Keratinocyte (primary cell): ENCODE data around the gene NGFR. TPM values are rescaled to one million over a fixed set of nuclear protein-coding genes. Genes with fewer than 3 reads are reported as not detected.

ENCODE experiments used
- DNase-seq: peaks from one replicate; pipeline ENCODE4 v3.0.0-alpha.2; 2011; ENCODE audit warnings: low read depth, missing footprints, low spot score
- FAIRE-seq: peaks from 2 replicates; lab custom pipeline; 2011; peaks lifted over from hg19 to GRCh38; lab: Jason Lieb, UNC
- H2AFZ ChIP-seq: 2 replicates; pipeline ENCODE4 v1.6.0; 2012; ENCODE audit warnings: low read length, control low read depth, inconsistent platforms; ENCODE audit not compliant: control insufficient read depth
- H3K27ac ChIP-seq: 2 replicates; pipeline ENCODE4 v1.5.1; 2011; ENCODE audit warnings: low read length; ENCODE audit not compliant: control insufficient read depth, insufficient read depth
- H3K27me3 ChIP-seq: 3 replicates; pipeline ENCODE4 v1.6.0; 2011; ENCODE audit warnings: low read length; ENCODE audit not compliant: control insufficient read depth, insufficient read depth; ENCODE audit errors: extremely low read depth
- H3K36me3 ChIP-seq, 2 experiments: 2 replicates in 1 of 2; 3 replicates in 1 of 2; pipeline ENCODE4 v1.5.1; 2011; ENCODE audit warnings: low read length in 2 of 2, mild to moderate bottlenecking in 1 of 2; ENCODE audit not compliant: control insufficient read depth in 2 of 2, insufficient read depth in 2 of 2; ENCODE audit errors: extremely low read depth in 1 of 2
- H3K4me1 ChIP-seq: 3 replicates; pipeline ENCODE4 v1.5.1; 2011; ENCODE audit warnings: low read length; ENCODE audit not compliant: control insufficient read depth, insufficient read depth; ENCODE audit errors: extremely low read depth
- H3K4me2 ChIP-seq: 3 replicates; pipeline ENCODE4 v1.6.0; 2011; ENCODE audit warnings: low read depth, low read length; ENCODE audit not compliant: control insufficient read depth, insufficient read depth; ENCODE audit errors: extremely low read depth
- H3K4me3 ChIP-seq, 3 experiments: fragments of 200-600 bp in 1 of 3; sonication (generic) in 1 of 3; 2 replicates in 2 of 3; 3 replicates in 1 of 3; pipeline ENCODE4 v1.5.1; 2011 to 2016; ENCODE audit warnings: low read length in 3 of 3, mild to moderate bottlenecking in 3 of 3, control low read depth in 2 of 3, inconsistent platforms in 1 of 3, low read depth in 1 of 3, mixed read lengths in 1 of 3, mixed run types in 1 of 3, moderate library complexity in 1 of 3; ENCODE audit not compliant: control insufficient read depth in 2 of 3, insufficient read depth in 2 of 3; ENCODE audit errors: extremely low read depth in 1 of 3
- H3K79me2 ChIP-seq: 2 replicates; pipeline ENCODE4 v1.6.0; 2012; ENCODE audit warnings: low read length; ENCODE audit not compliant: control insufficient read depth, insufficient read depth
- H3K9ac ChIP-seq: 3 replicates; pipeline ENCODE4 v1.6.0; 2011; ENCODE audit warnings: low read length; ENCODE audit not compliant: control insufficient read depth, insufficient read depth; ENCODE audit errors: extremely low read depth
- H3K9me1 ChIP-seq: 3 replicates; pipeline ENCODE4 v1.6.0; 2011; ENCODE audit warnings: low read length; ENCODE audit not compliant: control insufficient read depth, insufficient read depth; ENCODE audit errors: extremely low read depth
- H3K9me3 ChIP-seq: 2 replicates; pipeline ENCODE4 v1.5.1; 2012; ENCODE audit warnings: low read depth, low read length; ENCODE audit not compliant: control insufficient read depth
- H4K20me1 ChIP-seq: 3 replicates; pipeline ENCODE4 v1.6.0; 2011; ENCODE audit warnings: low read length; ENCODE audit not compliant: control insufficient read depth, insufficient read depth; ENCODE audit errors: extremely low read depth
- CTCF ChIP-seq, 3 experiments: IDR thresholded peaks in 1 of 3; conservative IDR thresholded peaks in 1 of 3; optimal IDR thresholded peaks in 1 of 3; 2 replicates in 2 of 3; 3 replicates in 1 of 3; pipeline versions ENCODE3 to v1.5.1; 2011; ENCODE audit warnings: low read length in 3 of 3, mild to moderate bottlenecking in 3 of 3, moderate library complexity in 2 of 3, control low read depth in 1 of 3, inconsistent platforms in 1 of 3; ENCODE audit not compliant: insufficient read depth in 2 of 3; ENCODE audit errors: extremely low read depth in 1 of 3
- EZH2 ChIP-seq: IDR thresholded peaks from one replicate; pipeline ENCODE4 v1.6.1; 2012; ENCODE audit warnings: inconsistent platforms, mild to moderate bottlenecking, low read length, moderate library complexity
- dilution Hi-C: fragments of 300-500 bp; cut with MboI; formaldehyde crosslinking; loops from one replicate; pipeline ENCODE4 v1.7.0; 2020; ENCODE audit warnings: low sequenced_read_pairs; ENCODE audit not compliant: extremely low pct_ligation_motif_present
- polyA plus RNA-seq, 5 experiments: library from polyadenylated mRNA; depleted of rRNA in 3 of 5; stranded (reverse) in 3 of 5; stranded (forward) in 1 of 5; unstranded in 1 of 5; fragments of >200 nt; gene quantifications; 1 replicate in 1 of 5; 2 replicates in 3 of 5; 3 replicates in 1 of 5; pipeline versions ENCODE4 v1.2.1 to v1.2.3, GENCODE V29; 2011 to 2012; ENCODE audit warnings: missing spikeins in 2 of 5, low read depth in 1 of 5, low replicate concordance in 1 of 5

Gene NGFR
- polyA plus RNA-seq, 1 donor (not counting 4 experiments of a cell fraction or from before 2014, with no cell fraction given), result 1.7 TPM

- TF ChIP-seq EZH2 (no peak), CTCF (optimal IDR thresholded peaks at IDR 0.05 in 1 of 3, IDR thresholded peaks at IDR 0.05 in 1 of 3, conservative IDR thresholded peaks at IDR 0.05 in 1 of 3; ENCODE audit: extremely low read depth in 1 of 3, insufficient read depth in 2 of 3, low read length in 3 of 3) (peak in 2 of 3 experiments; percentile 21 to 26)
- no peaks in the 10 kb centered on the region for H3K79me2 ChIP-seq
- peak overlapping the region; percentile 91 for H3K4me2 ChIP-seq
- dilution Hi-C loops, result no loop called here
- H3K9me1 ChIP-seq, result no peaks in the 10 kb centered on the region
- H3K27me3 ChIP-seq, result peaks cover 24% of the 10 kb centered on the region
- H4K20me1 ChIP-seq, result no peaks in the 10 kb centered on the region
- H2AFZ ChIP-seq, result no peak overlapping the region
- no peak overlapping the region for H3K4me3 ChIP-seq
- peaks cover 29% of the 10 kb centered on the region for H3K4me1 ChIP-seq
- FAIRE-seq (no peak), DNase-seq (no peak)
- no peaks in the 10 kb centered on the region for H3K36me3 ChIP-seq
- no peaks in the 10 kb centered on the region for H3K9me3 ChIP-seq
- no peak overlapping the region for H3K9ac ChIP-seq
- no peak overlapping the region for H3K27ac ChIP-seq
Measured at GRCh38 chr17:49498029-49498615, 3.0 kb downstream of the NGFR start.

GRCh38 chr17:49501496-49501895 is 6.4 kb downstream of the NGFR start:
- no peaks in the 10 kb centered on the region for H3K9me3 ChIP-seq
- FAIRE-seq (peak; percentile 95), DNase-seq (no peak)
- H3K4me1 ChIP-seq, result peaks cover 23% of the 10 kb centered on the region
- no peaks in the 10 kb centered on the region for H3K79me2 ChIP-seq
- no peak overlapping the region for H3K9ac ChIP-seq
- TF ChIP-seq EZH2, result no peak
- TF ChIP-seq CTCF (optimal IDR thresholded peaks at IDR 0.05 in 1 of 3, IDR thresholded peaks at IDR 0.05 in 1 of 3, conservative IDR thresholded peaks at IDR 0.05 in 1 of 3; ENCODE audit: extremely low read depth in 1 of 3, insufficient read depth in 2 of 3, low read length in 3 of 3), result no peak
- H3K9me1 ChIP-seq, result no peaks in the 10 kb centered on the region
- dilution Hi-C loops, result loop anchor here (5.0 kb wide), 1 partner anchor 64 kb away; no protein-coding TSS in a partner anchor
- no peak overlapping the region for H3K27ac ChIP-seq
- H3K27me3 ChIP-seq, result peaks cover 14% of the 10 kb centered on the region
- peak overlapping the region; percentile 50 for H3K4me2 ChIP-seq
- no peak overlapping the region for H3K4me3 ChIP-seq
- H3K36me3 ChIP-seq, result no peaks in the 10 kb centered on the region
- no peaks in the 10 kb centered on the region for H4K20me1 ChIP-seq
- H2AFZ ChIP-seq, result no peak overlapping the region
